HG03378 (cell line): Measurements from ENCODE around the gene ARID3A.
A peak's percentile ranks its signal among the peaks of the same experiment; 100 is the strongest.
"Not testable (repeated sequence)": the region's sequence is repeated elsewhere in the genome, so short reads cannot be mapped to it uniquely, and the experiment has no call there.

Experiments used
- ATAC-seq: cut with Tn5 transposase; IDR thresholded peaks from one replicate; pipeline ENCODE4 v1.9.1; 2021; ENCODE audit warnings: mild to moderate bottlenecking, moderate library complexity; ENCODE audit not compliant: unreplicated experiment

ARID3A gene

GRCh38 chr19:1014161-1015060 lies 88.6 kb downstream of the ARID3A start:
- ATAC-seq: no peak

- no peak for ATAC-seq
Observed at GRCh38 chr19:1015061-1015781, 89.4 kb downstream of the ARID3A start.

- ATAC-seq: no peak
Observed at GRCh38 chr19:1015782-1016646, 90.2 kb downstream of the ARID3A start.

GRCh38 chr19:1016647-1017114 lies 90.8 kb downstream of the ARID3A start:
- no peak for ATAC-seq

GRCh38 chr19:1017115-1017905 lies 91.5 kb downstream of the ARID3A start:
- no peak for ATAC-seq

- ATAC-seq: no peak
Observed at GRCh38 chr19:1017906-1018305, 92.1 kb downstream of the ARID3A start.

GRCh38 chr19:1018393-1018792 lies 92.6 kb downstream of the ARID3A start:
- ATAC-seq: no peak

- ATAC-seq: no peak
Observed at GRCh38 chr19:1018932-1019615, 93.2 kb downstream of the ARID3A start.

- ATAC-seq: no peak
Observed at GRCh38 chr19:1019616-1019961, 93.8 kb downstream of the ARID3A start.

GRCh38 chr19:1019980-1020867 lies 94.4 kb downstream of the ARID3A start:
- ATAC-seq: no peak

GRCh38 chr19:1020868-1021425 lies 95.1 kb downstream of the ARID3A start, which contains the start of gene TMEM259:
Gene TMEM259, minus strand, starts transcription at chr19:1021123. Its CDS starts 127 bp downstream, at chr19:1020996.
- ATAC-seq: peak; percentile 69

GRCh38 chr19:1023883-1024188 lies 98.0 kb downstream of the ARID3A start:
- ATAC-seq: not testable (repeated sequence)

GRCh38 chr19:1025080-1025479 lies 99.2 kb downstream of the ARID3A start:
- not testable (repeated sequence) for ATAC-seq
